Suppressor macrophage treated with lipopolysaccharide for 4 hours (primary cell): ENCODE measurements around the gene BICDL1.
A peak's percentile ranks its signal among the peaks of the same experiment; 100 is the strongest.

Experiments
- DNase-seq: peaks from one replicate; pipeline ENCODE4 v3.0.0-alpha.2; 2020

BICDL1 gene

DNA sequence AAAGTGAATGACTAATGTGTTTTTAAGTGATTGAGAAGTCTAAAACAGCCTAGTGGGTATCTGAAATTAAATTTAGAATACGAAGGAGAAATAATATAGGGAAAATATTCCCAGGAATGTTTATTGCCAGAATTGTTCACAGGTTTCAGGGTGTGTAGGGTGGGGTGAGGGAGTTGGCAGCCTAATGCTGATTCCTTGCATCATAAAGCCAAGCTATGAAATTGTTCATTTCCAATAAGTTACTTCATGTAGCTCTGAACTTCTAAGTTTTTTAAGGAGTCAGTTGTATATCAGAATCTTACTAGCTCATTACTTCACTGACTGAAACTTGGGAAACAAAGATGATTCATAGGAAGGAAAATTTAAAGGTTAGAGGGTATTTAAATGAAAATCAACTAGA, 71.2 kb downstream of the BICDL1 start:
- DNase-seq = no peak

DNA sequence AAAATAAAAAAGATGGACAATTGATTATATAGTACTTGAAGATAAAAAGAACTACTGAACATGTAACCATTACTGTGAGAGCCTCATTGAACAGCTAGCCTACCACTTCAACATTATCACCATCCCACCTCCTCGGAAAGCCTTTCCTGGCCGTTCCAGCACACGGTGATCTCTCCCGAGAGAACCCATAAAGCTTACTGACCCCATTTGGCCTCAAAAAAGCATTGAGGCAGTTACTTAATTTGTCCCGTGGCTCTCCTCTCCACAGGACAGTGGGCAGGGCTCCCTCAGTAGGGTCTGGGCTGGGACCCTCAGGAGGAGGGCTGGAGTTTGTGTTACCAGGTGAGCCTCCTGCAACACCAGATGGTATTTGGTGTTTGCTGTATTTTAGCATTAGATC, 71.7 kb downstream of the BICDL1 start:
- DNase-seq = no peak

DNA sequence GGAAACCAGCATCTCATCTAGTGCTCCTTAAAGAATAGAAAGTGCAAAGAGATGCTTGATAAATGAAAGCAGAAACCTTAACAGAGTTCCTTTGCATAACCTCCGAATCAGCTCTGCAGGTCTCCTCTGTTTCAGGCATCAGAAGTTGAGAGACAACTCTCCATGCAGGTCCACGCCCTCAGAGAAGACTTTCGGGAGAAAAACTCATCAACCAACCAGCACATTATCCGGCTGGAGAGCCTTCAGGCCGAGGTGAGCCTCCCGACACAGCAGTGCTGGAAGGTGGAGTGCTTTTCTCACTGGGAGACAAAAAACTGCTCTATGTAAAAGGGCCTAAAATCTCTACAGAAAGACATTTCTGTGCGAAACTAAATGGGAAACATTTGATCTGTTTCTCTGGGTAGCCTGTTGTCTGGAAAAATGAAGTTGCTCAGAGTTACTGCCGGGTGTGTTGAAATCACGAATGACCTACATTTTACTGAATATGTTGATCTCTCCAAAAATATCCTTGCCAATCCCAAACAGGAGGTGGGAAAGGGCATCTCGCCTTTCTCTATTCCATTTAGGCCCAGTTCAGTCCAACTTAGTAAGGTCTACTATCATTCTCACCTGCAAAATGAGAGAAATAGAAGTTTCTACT, 72.7 kb downstream of the BICDL1 start:
- no peak for DNase-seq

DNA sequence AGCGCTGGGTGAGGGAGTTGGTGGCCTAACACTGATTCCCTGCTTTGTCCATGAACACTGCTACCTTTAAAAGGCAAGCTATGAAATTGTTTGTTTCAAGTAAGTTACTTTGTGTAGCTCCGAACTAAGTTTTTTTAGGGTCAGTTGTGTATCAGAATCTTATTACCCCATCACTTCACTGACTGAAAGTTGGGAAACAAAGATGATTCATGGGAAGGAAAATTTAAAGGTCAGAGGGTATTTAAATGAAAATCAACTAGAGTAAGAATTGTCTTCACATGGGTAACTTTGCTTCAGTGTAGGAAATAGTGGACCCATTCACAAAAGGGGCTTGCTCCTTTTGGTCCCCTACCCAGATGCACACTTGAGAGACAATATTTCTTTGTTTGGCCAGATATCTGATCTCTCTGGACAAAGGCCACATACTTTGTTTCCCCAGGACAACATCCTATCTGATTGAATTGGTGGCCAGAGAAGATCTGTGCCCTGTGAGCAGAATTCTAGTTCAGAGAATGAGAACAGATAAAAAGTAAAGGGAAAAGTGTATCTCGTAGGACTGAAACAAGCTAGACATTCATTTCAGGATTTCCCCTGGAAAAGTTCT, 74.0 kb downstream of the BICDL1 start:
- DNase-seq = no peak

DNA sequence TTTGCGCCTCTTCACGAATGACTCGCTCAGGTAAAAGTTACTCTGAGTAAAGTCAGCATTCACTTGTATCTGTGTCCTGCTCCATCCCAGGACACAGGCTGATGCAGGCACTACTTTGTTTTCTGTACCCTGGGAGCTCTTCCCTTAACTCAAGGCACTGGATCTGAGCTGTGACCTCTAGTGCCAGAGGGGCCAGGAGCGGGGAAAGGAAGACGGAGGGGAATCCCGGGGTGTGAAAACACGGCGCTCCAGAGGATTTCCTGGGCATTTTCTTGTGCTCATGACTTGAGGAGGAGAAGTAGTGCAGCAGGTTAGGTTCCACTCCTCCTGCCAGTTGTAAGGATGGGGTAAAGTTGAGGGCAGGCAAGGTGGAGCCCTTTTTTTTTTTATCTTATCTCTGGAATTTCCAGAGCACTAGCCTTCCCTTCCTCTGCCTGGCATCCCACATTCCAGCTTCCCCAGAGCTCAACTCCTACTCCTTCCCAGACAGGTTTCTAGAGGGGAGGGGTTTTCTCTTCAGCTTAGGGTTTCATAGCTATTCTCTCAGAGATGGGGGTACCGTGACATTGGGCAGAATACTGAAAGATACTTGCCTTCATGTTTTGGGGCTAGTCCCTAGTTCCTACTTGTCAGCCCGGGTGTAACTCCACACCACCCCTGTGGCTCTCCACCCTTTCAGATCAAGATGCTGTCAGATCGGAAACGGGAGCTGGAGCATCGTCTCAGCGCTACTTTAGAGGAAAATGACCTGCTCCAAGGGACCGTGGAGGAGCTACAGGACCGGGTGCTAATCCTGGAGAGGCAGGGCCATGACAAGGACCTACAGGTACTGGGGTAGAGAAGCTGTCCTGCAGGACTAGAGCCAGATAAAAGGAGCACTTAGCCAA, 75.3 kb downstream of the BICDL1 start:
- no peak for DNase-seq

DNA sequence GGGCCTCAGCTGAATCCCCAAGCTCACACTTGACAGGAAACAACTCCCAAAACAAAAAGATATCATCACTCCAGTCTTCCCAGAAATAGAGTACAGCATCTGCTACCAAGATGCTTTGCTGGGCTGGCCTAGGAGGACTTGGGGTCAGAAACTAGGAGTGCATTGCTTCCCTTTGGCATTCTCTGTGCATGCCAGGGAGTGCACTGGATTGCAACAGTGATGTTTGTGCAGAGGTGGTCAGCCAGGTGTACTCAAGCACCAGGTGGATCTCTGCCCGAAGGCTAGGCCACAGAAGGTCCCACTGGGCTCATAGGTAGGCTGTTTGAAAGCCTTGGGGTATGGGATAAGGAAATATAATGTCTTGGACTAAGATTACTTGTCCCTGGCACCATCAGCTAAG, 76.4 kb downstream of the BICDL1 start:
- DNase-seq = no peak

DNA sequence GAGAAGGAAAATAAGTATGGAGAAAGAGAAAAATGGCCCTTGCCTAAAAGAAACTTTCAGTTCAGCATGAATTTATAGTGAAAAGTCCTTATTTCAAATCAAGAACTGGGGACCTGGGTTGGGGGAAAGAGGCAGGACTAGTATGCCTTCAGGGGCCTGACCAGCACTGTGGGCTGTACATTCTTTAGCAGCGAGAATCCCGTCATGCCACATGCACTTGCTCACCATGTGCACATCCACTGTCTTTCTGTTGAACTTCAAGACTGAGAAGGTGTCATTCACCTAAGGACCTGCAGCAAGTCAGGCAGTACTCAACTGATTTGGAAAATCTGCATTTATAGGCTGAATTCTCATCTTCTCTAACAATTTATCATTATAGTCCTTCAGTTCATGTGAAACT, 77.3 kb downstream of the BICDL1 start:
- no peak for DNase-seq

DNA sequence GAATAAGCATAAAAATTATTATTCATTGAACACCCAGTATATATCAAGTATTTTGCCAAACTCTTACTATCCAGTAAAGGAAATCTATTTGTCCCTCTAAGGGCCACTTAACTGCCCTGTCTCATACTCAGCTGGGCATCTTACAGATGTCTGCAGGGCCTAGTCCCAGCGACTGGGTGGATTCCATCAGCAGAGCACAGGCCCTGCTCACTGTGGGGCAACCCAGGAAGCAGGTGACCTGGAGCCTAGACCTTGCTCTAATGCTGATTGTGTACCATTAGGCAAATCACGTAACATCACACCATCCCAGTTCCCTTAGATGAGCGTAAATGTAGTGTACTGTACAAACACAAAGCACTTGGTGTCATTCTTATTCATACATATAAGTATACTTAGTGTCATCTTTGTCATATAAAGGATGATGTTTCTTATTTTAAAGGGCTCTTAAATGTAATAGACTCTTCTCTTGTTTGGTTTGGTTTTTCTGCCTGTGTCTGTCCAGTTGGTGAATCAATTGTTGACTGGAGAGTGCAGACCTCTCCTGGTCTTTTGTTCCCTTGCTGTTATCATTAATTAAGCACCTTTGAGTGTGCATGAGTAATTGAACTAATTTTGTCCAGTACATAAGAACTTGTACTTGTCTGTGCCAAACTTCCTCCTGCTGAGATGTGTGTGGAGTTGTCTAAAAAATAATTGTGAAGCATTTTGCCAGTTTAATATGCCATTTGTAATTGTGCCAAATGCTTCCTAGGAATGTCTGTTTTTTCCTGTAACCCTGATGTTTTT, 78.2 kb downstream of the BICDL1 start:
- DNase-seq = no peak

DNA sequence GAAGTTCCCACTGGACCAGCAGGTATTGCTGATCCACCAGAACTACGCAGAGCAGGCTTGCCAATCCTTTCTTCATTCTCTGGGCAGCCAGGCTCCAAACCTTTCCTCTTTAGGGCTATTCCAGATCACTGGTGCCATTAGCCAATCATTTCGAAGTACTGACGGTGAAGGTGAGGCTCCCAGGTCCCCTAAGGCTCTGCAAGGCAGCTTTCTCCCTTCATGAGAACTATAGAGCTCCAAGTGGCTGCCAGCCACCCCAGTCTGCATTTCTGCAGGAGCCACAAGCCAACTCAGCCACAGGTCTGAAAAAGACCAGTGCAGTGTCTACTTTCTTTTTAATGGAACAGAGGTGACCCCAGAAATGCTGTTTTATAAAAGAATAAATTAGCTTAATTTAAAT, 78.9 kb downstream of the BICDL1 start:
- DNase-seq = no peak

DNA sequence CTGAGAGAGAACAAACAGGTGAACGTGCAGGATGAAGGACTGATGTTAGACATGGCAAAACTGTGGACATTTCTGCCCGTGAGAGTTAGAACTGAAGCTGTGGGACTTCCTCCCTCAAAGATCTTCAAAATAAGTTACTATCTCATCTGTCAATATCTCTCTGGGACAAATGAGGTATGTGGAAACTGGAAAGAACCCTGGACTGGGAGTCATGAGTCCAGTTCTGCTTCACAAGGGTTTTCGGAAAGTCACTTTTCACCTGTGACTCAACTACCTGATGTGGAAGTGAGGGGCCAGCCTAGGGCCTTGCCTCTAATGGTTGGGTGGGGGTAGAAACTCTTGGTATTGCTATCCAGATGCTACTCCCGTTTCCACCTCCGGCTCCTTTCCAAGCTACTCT, 80.2 kb downstream of the BICDL1 start:
- no peak for DNase-seq

DNA sequence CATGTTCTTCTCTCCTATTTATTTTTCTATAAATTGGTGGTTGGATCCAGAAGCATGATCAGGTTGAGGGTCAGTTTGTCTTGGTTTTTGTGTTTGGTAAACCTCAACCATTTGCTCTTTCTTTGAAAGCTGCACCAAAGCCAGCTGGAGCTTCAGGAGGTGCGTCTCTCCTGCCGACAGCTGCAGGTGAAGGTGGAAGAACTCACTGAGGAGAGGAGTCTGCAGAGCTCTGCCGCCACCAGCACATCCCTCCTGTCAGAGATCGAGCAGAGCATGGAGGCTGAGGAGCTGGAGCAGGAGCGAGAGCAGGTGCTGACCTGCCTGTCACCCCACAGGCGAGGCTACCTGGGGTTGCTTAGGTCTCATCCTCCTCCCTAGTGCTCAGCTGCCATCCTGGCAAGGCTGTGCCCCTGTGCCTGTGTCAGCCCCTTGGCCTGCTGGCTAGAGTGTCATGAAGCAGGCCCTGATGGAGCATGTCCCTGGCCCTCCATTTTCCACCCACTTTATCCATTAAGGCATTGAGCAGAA, 82.5 kb downstream of the BICDL1 start:
- no peak for DNase-seq

DNA sequence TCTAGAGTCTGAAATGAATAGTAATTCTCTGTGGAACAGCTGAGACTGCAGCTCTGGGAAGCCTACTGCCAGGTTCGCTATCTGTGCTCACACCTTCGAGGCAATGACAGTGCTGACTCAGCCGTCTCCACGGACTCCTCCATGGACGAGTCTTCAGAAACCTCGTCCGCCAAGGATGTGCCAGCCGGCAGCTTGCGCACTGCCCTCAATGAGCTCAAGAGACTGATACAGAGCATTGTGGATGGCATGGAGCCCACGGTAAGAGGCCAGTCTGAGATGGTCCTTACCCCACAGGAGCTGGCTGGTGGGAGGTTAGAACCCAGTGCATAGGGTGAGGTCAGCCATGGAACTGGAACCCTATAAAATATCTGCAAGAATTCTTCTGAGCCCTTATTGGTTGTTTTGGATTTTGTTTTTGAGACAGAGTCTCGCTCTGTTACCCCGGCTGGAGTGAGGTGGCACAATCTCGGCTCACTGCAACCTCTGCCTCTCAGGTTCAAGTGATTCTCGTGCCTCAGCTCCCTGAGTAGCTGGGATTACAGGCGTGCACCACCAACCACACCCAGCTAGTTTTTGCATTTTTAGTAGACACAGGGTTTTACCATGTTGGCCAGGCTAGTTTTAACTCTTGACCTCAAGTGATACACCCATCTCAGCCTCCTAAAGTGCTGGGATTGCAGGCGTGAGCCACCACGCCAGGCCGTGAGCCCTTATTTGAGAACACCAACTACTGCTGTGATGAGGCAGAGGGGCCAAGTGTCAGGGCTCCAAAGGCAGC, 83.6 kb downstream of the BICDL1 start:
- no peak for DNase-seq

DNA sequence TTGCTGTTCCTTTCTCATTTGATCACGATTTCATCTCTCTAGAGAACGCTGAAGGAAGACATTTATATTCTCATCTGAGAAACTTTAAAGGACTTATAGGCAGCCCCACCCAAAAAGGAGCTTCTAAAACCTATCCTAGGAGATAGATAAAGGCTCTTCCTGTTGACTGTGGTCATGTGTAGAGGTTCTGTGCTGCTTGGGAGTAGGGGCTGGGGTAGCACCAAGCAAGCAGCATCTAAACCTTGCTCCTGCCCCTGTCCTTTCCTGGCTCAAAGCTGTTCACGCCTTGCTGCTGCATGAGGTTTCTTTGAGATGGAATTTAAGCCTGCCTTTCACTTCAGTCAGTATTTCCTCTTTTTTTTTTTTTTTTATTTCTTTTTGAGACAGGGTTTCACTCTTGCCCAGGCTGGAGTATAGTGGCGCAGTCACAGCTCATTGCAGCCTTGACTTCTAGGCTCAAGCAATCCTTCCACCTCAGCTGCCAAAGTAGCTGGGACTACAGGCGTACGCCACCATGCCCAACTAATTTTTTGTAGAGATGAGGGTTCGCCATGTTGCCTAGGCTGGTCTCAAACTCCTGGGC, 86.1 kb downstream of the BICDL1 start:
- peak; percentile 23 for DNase-seq

DNA sequence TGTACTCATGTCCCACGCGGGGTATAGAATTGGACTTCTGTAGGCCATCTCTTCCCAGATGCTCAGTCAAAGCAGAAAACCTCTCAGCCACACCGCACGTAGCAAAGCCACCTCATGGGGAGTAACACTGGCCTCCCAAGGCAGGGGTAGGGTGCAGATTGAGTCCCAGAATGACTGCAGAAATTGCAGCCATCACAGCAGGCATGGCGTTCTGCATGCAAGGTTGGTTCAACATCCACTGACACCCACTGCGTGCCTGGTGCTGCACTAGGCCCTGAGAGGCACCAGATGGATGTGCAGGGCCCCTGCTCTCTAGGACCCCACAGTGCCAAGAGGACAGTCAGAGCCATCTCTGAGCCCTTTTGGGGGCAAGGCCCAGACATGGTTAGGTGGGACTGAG, 87.6 kb downstream of the BICDL1 start:
- no peak for DNase-seq

DNA sequence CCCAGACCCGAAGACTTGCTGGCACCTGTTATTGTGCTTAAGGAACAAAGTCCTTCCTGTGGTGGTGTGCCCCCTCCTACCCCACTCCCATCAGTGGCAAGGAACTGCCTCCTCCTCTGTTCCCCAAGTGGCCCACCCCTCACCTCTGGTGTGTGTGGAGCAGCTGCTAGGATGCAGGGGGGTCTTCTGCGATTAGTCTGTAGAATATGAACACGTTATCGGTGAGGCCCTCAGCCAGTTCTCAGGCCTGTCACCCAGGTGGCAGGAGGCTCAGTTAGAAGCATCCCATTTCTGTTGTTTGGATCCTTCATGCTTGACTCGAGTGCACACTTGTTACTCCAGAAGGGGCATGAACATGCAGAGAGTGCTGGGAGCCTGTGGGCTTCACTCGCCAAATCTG, 88.2 kb downstream of the BICDL1 start:
- DNase-seq = no peak

DNA sequence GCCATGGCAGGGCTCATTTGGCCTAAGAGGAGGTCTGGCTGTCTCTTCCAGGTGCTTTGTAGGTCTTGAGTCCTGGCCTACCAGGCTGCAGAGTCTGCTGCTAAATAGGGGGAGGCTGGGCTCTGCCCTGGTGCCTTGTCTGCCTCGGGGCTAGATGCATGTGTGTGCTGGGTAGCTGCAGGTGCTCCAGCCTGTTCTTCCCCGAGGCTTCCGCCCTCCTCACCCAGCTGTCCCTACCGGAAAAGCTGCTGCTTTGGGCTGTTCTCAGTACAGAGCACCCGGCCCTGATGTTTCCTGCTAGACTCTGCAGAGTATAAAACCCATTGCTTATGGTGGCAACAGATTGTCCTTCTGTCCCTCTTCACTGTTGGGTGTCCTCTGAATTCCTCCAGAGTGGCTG, 89.8 kb downstream of the BICDL1 start:
- DNase-seq = no peak

DNA sequence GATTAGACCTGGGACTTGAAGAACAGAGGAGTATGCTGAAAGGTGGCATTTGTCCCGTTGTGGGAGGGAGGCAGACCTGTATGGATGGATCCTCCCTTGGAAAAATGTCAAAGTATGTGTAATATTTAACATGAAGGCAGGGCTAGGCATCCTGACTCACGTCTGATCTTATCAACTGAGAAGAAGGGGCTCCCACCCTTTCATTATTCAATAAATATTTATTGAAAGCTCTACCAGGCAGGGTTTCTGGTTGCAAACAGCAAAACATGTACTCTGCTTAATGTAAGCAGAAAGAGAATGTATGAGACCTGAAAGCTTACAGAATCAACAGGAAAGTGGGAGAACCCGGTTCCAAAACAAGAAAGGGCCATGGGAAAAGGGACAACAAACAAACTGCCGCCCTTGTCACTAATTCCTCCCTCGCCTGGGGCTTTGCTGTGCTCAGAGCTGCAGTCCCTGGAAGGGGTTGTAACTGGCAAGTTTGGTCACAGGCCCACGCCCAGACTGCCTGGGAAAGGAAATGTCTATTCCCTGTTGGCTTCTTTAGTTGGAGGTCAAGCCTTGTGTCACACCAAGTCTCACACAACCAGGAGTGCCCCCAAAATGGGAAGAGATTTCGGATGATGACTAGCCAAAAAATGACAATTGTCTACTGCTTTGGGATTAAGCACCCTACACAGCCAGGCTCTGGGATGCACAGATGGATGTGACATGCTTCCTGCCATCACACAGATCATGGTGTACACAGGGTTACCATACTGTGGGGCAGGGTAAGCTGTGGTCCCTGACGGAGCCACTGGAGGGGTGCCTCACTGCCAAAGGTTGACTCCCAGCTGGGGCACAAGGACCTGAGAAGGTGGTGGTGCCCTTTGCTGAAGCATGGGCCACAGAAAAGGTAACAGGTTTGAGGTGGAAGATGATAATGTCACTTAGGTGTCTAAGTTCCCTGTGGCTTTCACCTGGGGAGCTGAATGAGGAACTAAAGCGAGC, 90.7 kb downstream of the BICDL1 start:
- DNase-seq = no peak

DNA sequence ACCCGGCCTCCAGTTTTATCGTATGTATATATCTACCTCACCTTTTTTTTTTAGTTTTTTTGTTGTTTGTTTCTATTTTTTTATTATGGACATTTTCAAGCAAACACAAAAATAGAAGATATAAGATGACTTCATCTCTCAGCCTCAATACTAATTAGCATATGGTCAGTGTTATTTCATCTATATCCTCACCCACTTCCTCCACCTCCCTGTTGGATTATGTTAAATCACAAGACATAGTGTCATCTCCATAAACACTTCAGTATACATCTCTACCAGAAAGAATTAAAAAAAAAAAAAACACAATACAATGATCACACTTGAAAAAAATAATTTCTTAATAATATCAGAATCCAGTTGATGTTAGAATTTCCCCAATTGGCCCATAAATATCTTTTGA, 92.6 kb downstream of the BICDL1 start:
- peak; percentile 56 for DNase-seq

DNA sequence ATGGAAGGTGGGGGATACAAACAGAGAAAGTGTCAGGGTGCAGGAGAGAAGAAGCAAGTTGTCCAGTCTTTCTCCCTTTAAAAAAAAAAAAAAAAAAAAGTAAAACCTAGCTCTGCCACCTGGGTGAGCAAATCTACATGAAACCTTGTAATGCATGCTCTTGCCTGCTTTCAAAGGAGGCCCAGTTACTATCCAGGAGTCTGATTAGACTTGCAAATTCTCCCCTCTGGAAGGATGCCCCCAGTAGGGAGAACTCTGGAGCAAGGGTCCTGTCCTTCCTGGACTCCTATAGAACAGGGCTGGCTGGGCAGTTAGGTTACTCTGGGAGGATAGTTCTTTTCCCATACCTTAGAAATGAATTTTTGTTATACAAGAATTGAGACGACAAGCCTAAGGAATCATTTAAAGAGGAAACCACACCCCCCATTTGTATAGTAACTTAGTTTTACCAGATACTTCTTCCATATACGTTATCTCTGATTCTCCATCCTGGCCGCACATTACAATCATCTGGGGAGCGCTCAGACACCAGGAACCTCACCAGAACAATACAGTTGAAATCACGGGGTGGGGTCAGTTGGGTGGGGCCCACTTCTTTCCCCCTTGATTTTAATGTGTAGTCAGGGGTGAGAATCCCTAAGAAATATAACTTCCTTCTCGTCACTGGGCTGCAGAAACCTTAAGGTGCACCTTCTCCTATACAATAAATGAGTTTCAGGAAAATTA, 97.0 kb downstream of the BICDL1 start:
- no peak for DNase-seq
